Tibial nerve (tissue), 4 donors: ENCODE results near the gene RUSC2. TPM values are rescaled to one million over a fixed set of nuclear protein-coding genes. Genes with fewer than 3 reads are reported as not detected.
"Not testable (repeated sequence)": the region's sequence is repeated elsewhere in the genome, so short reads cannot be mapped to it uniquely, and the experiment has no call there.

ENCODE experiments used
- DNase-seq, 2 donors: peaks; one replicate each; pipeline ENCODE4 v3.0.0-alpha.2; 2019; ENCODE audit warnings: low spot score in 2 of 2
- H3K27ac ChIP-seq, 4 donors: fragments of 200-600 bp; sonication (generic) in 3 of 4; one replicate each; pipeline ENCODE4 v1.5.1; 2017 to 2019; ENCODE audit warnings: mild to moderate bottlenecking in 1 of 4
- H3K27me3 ChIP-seq, 2 donors: fragments of 200-600 bp; sonication (generic) in 1 of 2; one replicate each; pipeline versions ENCODE4 v1.5.1 to v1.6.0; 2017 to 2019
- H3K36me3 ChIP-seq, 3 donors: fragments of 200-600 bp; sonication (generic); one replicate each; pipeline ENCODE4 v1.5.1; 2018 to 2019
- H3K4me1 ChIP-seq, 4 donors: fragments of 200-600 bp; sonication (generic) in 3 of 4; one replicate each; pipeline ENCODE4 v1.5.1; 2017 to 2019
- H3K4me3 ChIP-seq, 4 donors: fragments of 200-600 bp; sonication (generic) in 3 of 4; one replicate each; pipeline ENCODE4 v1.5.1; 2017 to 2019; ENCODE audit warnings: mild to moderate bottlenecking in 1 of 4, moderate library complexity in 1 of 4
- H3K9me3 ChIP-seq, 4 donors: fragments of 200-600 bp; sonication (generic) in 3 of 4; one replicate each; pipeline ENCODE4 v1.5.1; 2017 to 2019
- EP300 ChIP-seq, 2 donors: sonication (generic); formaldehyde crosslinking; IDR thresholded peaks; one replicate each; pipeline ENCODE4 v1.6.1; 2017; ENCODE audit warnings: antibody characterized with exemption in 2 of 2, mild to moderate bottlenecking in 1 of 2
- POLR2A ChIP-seq, 2 donors: fragments of 450-650 bp; IDR thresholded peaks; one replicate each; pipeline ENCODE4 v1.6.1; 2017; ENCODE audit warnings: antibody characterized with exemption in 2 of 2, mild to moderate bottlenecking in 2 of 2, moderate library complexity in 2 of 2
- WGBS, 2 donors: methylation state at CpG; one replicate each; pipeline ENCODE4 v1.1.5; 2018; 5-methylcytosine and 5-hydroxymethylcytosine counted together
- total RNA-seq, 4 donors: library from RNA; depleted of rRNA; stranded (reverse); fragments of >200 nt; gene quantifications; one replicate each; pipeline ENCODE4 v1.1.0, GENCODE V29; 2016
- TF ChIP-seq, protein P1 (sequence below), 5 experiments: fragments of 200-600 bp in 3 of 5; fragments of 450-650 bp in 2 of 5; sonication (generic) in 3 of 5; IDR thresholded peaks; one replicate each; pipeline ENCODE4 v1.5.1; 2016 to 2019; ENCODE audit warnings: antibody characterized with exemption in 5 of 5, mild to moderate bottlenecking in 3 of 5, moderate library complexity in 2 of 5

The RUSC2 gene
- total RNA-seq, 4 donors from 2014 or later: 28.8 to 39.3 (median 35.4) TPM

DNA sequence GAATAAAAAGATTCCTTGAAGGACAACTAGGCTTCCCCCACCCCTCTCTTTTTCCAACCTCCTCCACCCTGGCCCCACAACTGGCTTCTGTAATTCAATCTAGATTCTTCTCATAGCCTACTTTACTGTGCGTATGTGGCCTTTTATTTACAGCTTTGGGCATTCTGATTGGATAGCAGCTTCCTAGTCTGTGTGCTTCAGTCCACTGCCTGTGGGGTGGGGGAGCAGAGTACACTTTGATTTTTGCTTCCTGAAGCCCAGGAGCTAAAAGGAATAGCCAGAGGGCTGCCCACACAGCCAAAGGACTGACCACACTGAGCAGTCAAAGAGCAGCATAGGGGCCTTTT, 30.4 kb downstream of the RUSC2 start:
- Histone ChIP-seq H3K9me3 (no peaks in the 10 kb centered on the region), H3K27me3 (no peaks in the 10 kb centered on the region), H3K4me3 (no peak overlapping the region), H3K4me1 (peaks cover 4 to 86% (median 58%) of the 10 kb centered on the region in 4 donors), H3K27ac (peak overlapping the region; percentile 26 to 94 (median 74)), H3K36me3 (no peaks in the 10 kb centered on the region)
- DNase-seq: no peak
- 16 to 32% methylated on average over 1 of the region's 1 CpG for WGBS, 2 donors
- no peak for TF ChIP-seq EP300 (IDR thresholded peaks at IDR 0.05)
- TF ChIP-seq POLR2A (IDR thresholded peaks at IDR 0.05): no peak
- TF ChIP-seq, protein P1, sequence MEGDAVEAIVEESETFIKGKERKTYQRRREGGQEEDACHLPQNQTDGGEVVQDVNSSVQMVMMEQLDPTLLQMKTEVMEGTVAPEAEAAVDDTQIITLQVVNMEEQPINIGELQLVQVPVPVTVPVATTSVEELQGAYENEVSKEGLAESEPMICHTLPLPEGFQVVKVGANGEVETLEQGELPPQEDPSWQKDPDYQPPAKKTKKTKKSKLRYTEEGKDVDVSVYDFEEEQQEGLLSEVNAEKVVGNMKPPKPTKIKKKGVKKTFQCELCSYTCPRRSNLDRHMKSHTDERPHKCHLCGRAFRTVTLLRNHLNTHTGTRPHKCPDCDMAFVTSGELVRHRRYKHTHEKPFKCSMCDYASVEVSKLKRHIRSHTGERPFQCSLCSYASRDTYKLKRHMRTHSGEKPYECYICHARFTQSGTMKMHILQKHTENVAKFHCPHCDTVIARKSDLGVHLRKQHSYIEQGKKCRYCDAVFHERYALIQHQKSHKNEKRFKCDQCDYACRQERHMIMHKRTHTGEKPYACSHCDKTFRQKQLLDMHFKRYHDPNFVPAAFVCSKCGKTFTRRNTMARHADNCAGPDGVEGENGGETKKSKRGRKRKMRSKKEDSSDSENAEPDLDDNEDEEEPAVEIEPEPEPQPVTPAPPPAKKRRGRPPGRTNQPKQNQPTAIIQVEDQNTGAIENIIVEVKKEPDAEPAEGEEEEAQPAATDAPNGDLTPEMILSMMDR (IDR thresholded peaks at IDR 0.05): no peak

DNA sequence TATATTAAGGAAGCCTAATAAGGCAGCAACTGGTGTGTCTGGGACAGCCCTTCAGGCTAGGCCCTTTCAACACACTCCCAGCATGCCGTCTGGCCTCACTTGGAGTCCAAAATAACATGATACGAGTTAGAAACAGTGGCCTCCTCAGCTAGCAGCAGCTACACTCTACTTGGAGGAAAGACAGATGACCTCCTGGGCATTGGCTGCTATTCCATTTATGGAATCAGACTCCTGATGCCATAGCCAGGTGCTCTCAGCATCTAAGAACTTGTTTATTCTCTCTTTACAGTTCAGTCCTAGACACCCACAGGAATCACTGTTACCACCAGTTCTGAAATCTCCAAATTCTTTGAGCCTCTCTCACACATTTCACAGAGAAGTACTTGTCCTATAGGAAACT, 31.8 kb downstream of the RUSC2 start:
- peaks cover 0 to 86% (median 54%) of the 10 kb centered on the region in 4 donors for H3K4me1 ChIP-seq
- 29 to 32% methylated on average over 2 of the region's 2 CpGs for WGBS, 2 donors
- no peak for DNase-seq
- TF ChIP-seq EP300 (IDR thresholded peaks at IDR 0.05) (no peak), POLR2A (IDR thresholded peaks at IDR 0.05) (no peak)
- TF ChIP-seq, protein P1 (IDR thresholded peaks at IDR 0.05): no peak
- H3K9me3 ChIP-seq: no peaks in the 10 kb centered on the region
- peak overlapping the region in 2 of 4 donors; percentile 87 to 94 for H3K27ac ChIP-seq
- H3K27me3 ChIP-seq: no peaks in the 10 kb centered on the region
- no peak overlapping the region for H3K4me3 ChIP-seq
- H3K36me3 ChIP-seq: no peaks in the 10 kb centered on the region

DNA sequence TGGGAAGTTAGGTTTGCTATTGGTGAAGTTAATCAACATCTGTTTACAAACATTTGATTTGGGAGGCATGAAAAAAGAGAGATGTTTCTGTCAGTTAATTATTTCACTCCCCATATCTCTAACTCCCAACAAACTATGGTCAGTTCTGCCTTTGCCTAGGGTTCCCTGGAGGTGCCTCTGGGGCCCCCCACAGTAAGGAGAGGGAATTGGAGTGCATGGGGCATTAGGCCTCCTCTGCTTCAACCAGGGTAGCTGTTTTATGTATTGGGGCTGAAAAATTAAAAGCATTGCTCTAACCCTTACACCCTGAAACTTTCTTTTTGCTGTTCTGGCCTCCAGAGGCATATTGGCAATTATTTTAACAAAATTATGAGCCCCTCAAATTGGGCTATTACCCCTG, 32.3 kb downstream of the RUSC2 start:
- peak overlapping the region in 2 of 4 donors; percentile 87 to 94 for H3K27ac ChIP-seq
- no peaks in the 10 kb centered on the region for H3K9me3 ChIP-seq
- TF ChIP-seq, protein P1 (IDR thresholded peaks at IDR 0.05): no peak
- TF ChIP-seq POLR2A (IDR thresholded peaks at IDR 0.05) (no peak), EP300 (IDR thresholded peaks at IDR 0.05) (no peak)
- H3K36me3 ChIP-seq: no peaks in the 10 kb centered on the region
- no peak overlapping the region for H3K4me3 ChIP-seq
- no peak for DNase-seq
- peaks cover 0 to 86% (median 50%) of the 10 kb centered on the region in 4 donors for H3K4me1 ChIP-seq
- H3K27me3 ChIP-seq: no peaks in the 10 kb centered on the region

DNA sequence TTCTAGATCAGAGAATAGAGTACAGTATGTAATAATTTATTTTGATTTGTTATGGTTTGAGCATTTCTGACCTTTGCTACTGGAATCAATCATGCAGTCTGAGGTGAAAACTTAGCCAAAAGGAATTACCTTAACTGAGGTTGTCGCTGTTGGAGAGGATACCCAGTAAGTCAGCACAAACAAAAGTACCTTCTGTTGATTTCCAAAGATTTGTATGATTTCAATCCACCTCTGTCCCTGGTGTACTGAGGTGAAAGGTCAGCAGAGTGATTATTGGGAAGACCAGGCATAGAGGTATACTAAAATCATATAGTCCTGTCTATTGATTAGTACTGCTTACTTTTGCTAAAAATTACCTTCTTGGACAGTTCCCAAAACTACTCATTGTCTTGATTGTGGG, 32.8 kb downstream of the RUSC2 start:
- WGBS, 2 donors: 82 to 89% methylated on average over 1 of the region's 1 CpG

DNA sequence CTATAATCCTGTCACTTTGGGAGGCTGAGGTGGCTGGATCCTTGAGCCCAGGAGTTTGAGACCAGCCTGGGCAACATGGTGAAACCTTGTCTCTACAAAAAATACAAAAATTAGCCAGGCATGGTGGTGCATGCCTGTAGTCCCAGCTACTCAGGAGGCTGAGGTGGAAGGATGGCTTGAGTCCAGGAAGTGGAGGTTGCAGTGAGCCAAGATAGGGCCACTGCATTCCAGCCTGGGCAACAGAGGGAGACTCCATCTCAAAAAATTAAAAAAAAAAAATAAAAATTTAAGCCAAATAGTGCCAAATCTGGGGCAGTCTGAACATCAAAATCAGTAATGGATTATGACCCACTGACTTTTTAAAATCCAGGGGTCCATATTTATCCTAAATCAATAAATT, 33.6 kb downstream of the RUSC2 start:
- H3K9me3 ChIP-seq, H3K4me3 ChIP-seq, H3K36me3 ChIP-seq, H3K27me3 ChIP-seq, DNase-seq: not testable (repeated sequence)
- H3K27ac ChIP-seq: peak overlapping the region in 1 of 4 donors; percentile 51
- H3K4me1 ChIP-seq: peaks cover 0 to 81% (median 36%) of the 10 kb centered on the region in 4 donors

More for the DNA sequence above, 32.8 kb downstream of the RUSC2 start:
- TF ChIP-seq, protein P1 (IDR thresholded peaks at IDR 0.05): no peak
- no peak for TF ChIP-seq EP300 (IDR thresholded peaks at IDR 0.05)
- Histone ChIP-seq H3K4me1 (peaks cover 0 to 84% (median 45%) of the 10 kb centered on the region in 4 donors), H3K27ac (peak overlapping the region in 2 of 4 donors; percentile 87 to 94), H3K27me3 (no peaks in the 10 kb centered on the region), H3K9me3 (no peaks in the 10 kb centered on the region), H3K4me3 (no peak overlapping the region), H3K36me3 (no peaks in the 10 kb centered on the region)
- DNase-seq: no peak
